IPS-NIHi7 (cell line): Measurements from ENCODE around the gene PABPN1.

Experiments
- DNase-seq: peaks from one replicate; pipeline ENCODE4 v3.0.0; 2012; ENCODE audit warnings: mixed read lengths; ENCODE audit errors: extremely low spot score

The PABPN1 gene

DNA sequence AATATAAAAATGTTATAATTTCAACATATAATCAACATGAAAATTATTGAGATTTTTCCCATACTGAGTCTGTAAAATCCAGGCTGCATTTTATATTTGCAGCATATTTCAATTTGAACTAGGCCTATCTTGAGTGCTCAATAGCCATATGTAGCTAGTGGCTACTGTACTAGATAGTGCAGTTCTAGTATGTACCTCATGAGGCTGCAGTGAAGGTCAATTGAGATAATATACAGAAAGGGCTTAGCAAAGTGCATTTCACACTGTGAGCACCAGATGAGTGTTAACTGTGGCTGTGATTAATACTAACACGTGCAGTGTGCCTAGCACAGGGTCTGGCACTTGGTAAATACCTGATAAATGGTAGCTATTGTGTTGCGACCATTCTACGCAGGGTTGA is 36.8 kb downstream of the PABPN1 start:
- DNase-seq: no peak

- no peak for DNase-seq
Observed at GRCh38 chr14:23358553-23359166, 37.4 kb downstream of the PABPN1 start.

DNA sequence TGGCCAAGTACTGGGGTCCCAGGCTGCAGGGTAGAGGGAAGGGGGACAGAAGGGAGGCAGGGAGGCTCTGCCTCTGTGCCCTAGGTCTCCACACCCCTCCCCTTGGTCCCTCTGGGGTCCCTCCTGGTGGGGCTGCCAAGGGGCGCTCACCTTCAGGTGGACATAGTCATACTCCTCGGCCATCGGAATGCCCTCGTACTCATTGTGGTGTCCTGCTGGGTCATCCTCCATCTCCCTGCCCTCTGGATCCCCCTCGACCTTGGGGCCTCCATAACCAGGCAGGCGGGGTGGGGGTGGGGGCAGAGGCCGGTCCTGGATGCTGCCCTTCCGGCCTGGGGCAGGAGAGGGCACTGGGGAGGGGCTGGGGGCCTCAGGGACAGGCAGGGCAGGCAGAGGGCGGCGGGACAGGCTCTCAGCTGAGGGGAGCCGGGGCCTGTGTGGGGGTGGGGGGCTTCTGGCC is 37.9 kb downstream of the PABPN1 start:
- no peak for DNase-seq

DNA sequence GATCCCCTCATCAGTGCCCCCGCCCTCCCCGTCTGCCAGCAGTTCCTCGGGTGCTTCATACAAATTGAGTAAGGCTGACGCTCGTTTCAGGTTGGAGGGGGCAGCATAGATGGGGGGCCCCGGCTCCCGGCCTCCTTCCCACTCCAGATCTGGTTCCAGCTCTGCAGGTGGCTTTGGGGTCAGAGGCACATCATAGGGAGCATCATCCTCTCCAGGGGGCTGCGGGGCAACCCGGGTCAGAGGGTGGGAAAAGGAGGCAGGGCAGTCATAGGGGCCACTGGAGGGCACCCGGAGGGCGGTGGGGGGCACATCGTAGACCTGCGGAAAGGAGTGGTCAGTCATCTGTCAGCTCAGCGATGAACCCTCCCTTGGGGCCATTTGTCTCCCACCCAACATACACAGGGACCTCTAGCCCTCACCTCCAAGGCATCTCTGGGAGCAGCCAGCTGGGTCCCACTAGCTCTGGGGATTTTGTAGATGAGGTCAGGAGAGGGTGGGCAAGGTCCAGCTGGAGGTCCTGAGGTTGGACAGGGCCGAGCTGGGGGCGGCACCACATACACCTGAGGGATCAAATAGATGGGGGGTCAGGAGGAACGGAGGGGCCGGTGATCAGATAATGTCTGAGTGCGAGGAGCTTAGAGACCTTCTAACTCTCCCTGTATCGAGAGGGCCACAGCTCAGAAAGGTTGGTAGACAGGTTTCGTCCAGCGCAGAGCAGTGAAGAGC is 38.6 kb downstream of the PABPN1 start:
- no peak for DNase-seq

DNA sequence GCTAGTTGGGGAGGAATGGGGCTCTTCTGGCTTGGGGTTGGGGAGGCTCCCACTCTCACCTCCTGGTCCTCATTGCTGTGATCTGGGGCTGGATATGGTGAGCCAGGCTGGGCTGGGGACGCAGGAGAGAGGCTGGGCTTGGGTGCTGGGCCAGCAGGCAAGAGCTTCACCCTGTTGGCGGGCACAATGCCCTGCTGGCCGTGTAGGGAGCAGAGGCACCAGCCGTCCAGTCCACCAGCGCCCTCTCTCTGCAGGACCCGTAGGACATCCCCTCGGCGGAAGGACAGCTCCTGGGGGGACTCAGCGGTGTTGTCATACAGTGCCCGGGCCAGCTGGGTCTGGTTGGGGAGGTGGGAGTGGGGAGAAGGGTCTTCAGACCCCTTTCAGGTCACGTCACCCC is 39.2 kb downstream of the PABPN1 start:
- DNase-seq: peak; percentile 60

DNA sequence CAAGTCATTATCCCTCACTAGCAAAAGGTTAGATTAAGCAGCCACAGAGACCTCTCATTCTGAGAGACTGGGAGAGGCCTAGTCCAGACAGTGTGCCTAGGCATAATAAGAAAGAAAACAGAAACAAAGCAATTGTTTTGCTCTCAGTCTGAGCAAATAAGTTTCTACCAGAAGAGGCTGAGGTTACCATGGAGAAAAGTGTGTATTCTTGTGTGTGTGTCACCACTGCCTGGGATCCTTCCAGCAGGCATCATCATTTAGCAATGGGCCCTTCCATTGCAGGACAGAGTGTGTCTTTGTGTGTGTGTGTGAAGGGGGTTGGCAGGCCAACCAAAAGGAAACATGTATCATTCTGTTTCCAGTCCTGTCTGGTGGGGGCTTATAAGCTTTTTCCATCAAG is 40.1 kb downstream of the PABPN1 start:
- DNase-seq: no peak

DNA sequence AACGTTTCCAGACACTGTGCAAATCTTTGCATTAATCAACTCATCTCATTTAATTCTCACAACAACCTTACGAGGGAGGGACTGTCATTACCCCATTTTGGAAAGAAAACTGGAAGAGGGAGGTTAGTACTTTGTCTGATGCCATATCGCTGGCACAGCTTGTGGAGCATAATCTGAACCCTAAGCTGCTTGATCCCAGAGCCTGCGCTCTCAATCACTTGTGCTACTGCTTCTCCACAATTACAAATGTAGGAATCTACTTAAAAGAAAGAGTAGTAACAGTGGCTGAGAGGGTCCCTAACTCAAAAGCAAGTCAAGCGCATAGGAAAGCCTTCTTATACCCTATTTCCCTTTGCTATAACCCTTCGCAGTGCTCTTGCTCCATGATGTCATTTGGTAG is 40.5 kb downstream of the PABPN1 start:
- no peak for DNase-seq

DNA sequence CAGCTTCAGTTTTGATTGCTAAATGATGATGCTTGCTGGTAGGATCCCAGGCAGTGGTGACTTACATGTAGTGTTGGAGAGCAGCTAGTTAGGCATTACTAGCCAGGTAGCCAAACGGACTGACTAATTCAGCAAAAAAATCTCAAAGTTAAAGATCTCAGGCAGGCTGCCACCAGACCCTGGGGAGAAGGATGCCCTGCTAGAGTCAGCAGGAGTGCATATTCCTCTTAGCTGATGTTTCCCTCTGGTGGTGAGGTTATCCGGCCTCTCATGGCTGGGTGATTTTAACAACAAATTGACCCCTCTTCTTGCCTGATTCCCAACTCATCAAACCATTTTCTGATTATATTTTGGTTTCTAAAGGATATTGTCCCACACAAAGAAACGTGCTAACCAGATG is 40.9 kb downstream of the PABPN1 start:
- DNase-seq: no peak

- peak; percentile 62 for DNase-seq
Observed at GRCh38 chr14:23364164-23365035, 43.1 kb downstream of the PABPN1 start.

GRCh38 chr14:23365036-23365731 is 43.9 kb downstream of the PABPN1 start, which contains the start of gene EFS:
TSS of gene EFS (minus strand) at chr14:23365172. CDS start at chr14:23365025, 147 bp downstream.
- DNase-seq: peak; percentile 59

GRCh38 chr14:23365732-23366425 is 44.6 kb downstream of the PABPN1 start:
- peak; percentile 86 for DNase-seq

- DNase-seq: peak; percentile 91
Observed at GRCh38 chr14:23366426-23366921, 45.2 kb downstream of the PABPN1 start.

GRCh38 chr14:23370221-23370620 is 49.0 kb downstream of the PABPN1 start:
- DNase-seq: no peak

- DNase-seq: no peak
Observed at GRCh38 chr14:23371865-23372264, 50.6 kb downstream of the PABPN1 start.

- no peak for DNase-seq
Observed at GRCh38 chr14:23372509-23372908, 51.3 kb downstream of the PABPN1 start, which contains the start of gene IL25. TSS of gene IL25 (plus strand) at chr14:23372809.

GRCh38 chr14:23373041-23373440 is 51.8 kb downstream of the PABPN1 start:
- DNase-seq: no peak
